Activated naive CD4-positive, alpha-beta T cell treated with anti-CD3 and anti-CD28 coated beads, Interleukin-2, amount 50 U/mL, for 24 hours (primary cell): ENCODE measurements around the gene KCNT2.

Experiments used
- H3K27ac Mint-ChIP-seq: one replicate; pipeline ENCODE4 v1.8.0; 2021; ENCODE audit warnings: mild to moderate bottlenecking, mixed read lengths
- H3K27me3 Mint-ChIP-seq: one replicate; pipeline ENCODE4 v1.8.0; 2021; ENCODE audit warnings: mixed read lengths
- H3K36me3 Mint-ChIP-seq: one replicate; pipeline ENCODE4 v1.8.0; 2021; ENCODE audit warnings: mixed read lengths
- H3K4me1 Mint-ChIP-seq: one replicate; pipeline ENCODE4 v1.8.0; 2021; ENCODE audit warnings: mixed read lengths
- H3K4me3 Mint-ChIP-seq: one replicate; pipeline ENCODE4 v1.8.0; 2021; ENCODE audit warnings: mild to moderate bottlenecking, mixed read lengths
- H3K9me3 Mint-ChIP-seq: one replicate; pipeline ENCODE4 v1.8.0; 2021; ENCODE audit warnings: mixed read lengths

KCNT2 gene

DNA sequence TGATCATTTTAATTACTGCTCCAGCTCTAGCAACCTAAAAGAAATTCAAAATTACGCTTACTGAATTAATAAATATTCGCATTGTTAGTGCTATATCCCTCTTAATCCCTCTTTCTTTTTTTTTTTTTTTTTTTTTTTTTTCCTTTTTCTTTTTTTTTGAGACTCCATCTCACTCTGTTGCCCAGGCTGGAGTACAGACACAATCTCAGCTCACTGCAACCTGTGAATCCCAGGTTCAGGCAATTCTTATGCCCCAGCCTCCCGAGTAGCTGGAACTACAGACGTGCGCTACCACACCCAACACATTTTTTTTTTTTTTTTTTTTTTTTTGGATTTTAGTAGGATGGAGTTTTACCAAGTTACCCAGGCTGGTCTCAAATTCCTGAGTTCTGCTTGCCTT, 157.1 kb downstream of the KCNT2 start:
- Mint-ChIP-seq H3K27ac (no peak overlapping the region), H3K9me3 (no peaks in the 10 kb centered on the region), H3K4me3 (no peak overlapping the region), H3K27me3 (no peaks in the 10 kb centered on the region), H3K36me3 (no peaks in the 10 kb centered on the region), H3K4me1 (no peaks in the 10 kb centered on the region)

GRCh38 chr1:196450143-196451095, 157.8 kb downstream of the KCNT2 start:
- no peak overlapping the region for H3K27ac Mint-ChIP-seq
- H3K4me1 Mint-ChIP-seq: no peaks in the 10 kb centered on the region
- no peaks in the 10 kb centered on the region for H3K27me3 Mint-ChIP-seq
- no peak overlapping the region for H3K4me3 Mint-ChIP-seq
- no peaks in the 10 kb centered on the region for H3K9me3 Mint-ChIP-seq
- no peaks in the 10 kb centered on the region for H3K36me3 Mint-ChIP-seq

- Mint-ChIP-seq H3K4me3 (no peak overlapping the region), H3K27ac (no peak overlapping the region), H3K9me3 (no peaks in the 10 kb centered on the region), H3K4me1 (no peaks in the 10 kb centered on the region), H3K27me3 (no peaks in the 10 kb centered on the region), H3K36me3 (no peaks in the 10 kb centered on the region)
These were observed 158.8 kb downstream of the KCNT2 start for GRCh38 chr1:196449460-196449859.

DNA sequence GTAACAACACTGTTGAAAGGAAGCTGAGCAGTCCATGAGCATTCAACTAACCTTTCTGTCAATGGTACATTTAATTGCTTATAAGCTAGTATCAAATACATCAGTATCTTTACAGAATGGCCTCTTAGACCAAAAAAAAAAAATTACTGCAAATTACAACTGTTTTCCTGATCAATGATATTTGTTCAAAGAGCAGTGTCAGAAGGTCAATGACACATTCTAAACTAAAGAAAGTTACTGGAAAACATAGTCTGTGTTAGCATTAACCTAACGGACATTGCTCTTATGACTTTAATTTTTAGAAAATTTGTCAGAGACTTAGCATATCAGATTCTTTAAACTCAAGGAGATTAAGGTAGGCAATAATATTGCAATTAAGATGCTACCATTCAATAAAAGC, 162.5 kb downstream of the KCNT2 start:
- H3K4me1 Mint-ChIP-seq: no peaks in the 10 kb centered on the region
- H3K36me3 Mint-ChIP-seq: no peaks in the 10 kb centered on the region
- no peak overlapping the region for H3K4me3 Mint-ChIP-seq
- H3K27me3 Mint-ChIP-seq: no peaks in the 10 kb centered on the region
- no peak overlapping the region for H3K27ac Mint-ChIP-seq
- no peaks in the 10 kb centered on the region for H3K9me3 Mint-ChIP-seq

DNA sequence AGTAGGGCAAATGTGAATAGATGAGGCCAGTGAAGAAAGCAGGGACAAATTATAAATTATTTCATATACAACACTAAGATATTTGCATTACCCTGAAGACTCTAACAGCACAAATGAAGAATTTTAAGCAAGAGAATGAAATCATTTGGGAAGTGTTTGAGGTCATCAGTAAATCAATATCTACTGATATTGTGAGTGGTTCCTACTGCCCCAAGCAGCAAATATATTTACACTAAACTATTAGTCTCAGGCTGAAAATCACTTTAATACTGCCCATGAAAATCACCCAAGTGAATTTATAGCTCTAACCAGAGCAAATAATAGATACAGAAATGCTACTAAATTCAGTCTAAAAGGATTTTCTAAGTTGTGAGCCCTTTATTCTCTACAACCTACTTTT, 163.6 kb downstream of the KCNT2 start:
- Mint-ChIP-seq H3K4me1 (no peaks in the 10 kb centered on the region), H3K27ac (no peak overlapping the region), H3K27me3 (no peaks in the 10 kb centered on the region), H3K36me3 (no peaks in the 10 kb centered on the region), H3K4me3 (no peak overlapping the region), H3K9me3 (no peaks in the 10 kb centered on the region)

- Mint-ChIP-seq H3K27ac (no peak overlapping the region), H3K27me3 (no peaks in the 10 kb centered on the region), H3K9me3 (no peaks in the 10 kb centered on the region), H3K36me3 (no peaks in the 10 kb centered on the region), H3K4me3 (no peak overlapping the region), H3K4me1 (no peaks in the 10 kb centered on the region)
These were observed 165.9 kb downstream of the KCNT2 start for GRCh38 chr1:196442366-196442765.

DNA sequence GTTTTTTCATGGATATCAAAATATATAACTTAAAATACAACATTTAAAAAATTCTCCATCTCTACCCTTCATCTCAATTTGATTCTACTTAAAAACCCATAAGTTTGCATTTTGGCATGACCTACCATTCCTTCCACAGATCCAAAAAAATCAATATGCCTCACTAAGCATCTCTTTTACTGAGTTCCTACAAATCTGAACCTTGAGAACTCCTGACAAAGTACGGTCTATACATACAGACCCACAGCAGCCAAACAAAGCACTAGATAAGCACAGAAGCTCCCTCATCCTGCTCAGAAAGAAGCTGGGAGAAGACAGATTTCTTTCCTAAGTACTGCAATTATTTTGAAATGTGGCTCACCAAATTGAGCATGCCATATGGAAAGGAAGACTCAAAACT, 167.5 kb downstream of the KCNT2 start:
- Mint-ChIP-seq H3K27ac (no peak overlapping the region), H3K36me3 (no peaks in the 10 kb centered on the region), H3K9me3 (no peaks in the 10 kb centered on the region), H3K4me3 (no peak overlapping the region), H3K27me3 (no peaks in the 10 kb centered on the region), H3K4me1 (no peaks in the 10 kb centered on the region)

GRCh38 chr1:196438329-196438728, 169.9 kb downstream of the KCNT2 start:
- Mint-ChIP-seq H3K27me3 (no peaks in the 10 kb centered on the region), H3K27ac (no peak overlapping the region), H3K36me3 (no peaks in the 10 kb centered on the region), H3K4me1 (no peaks in the 10 kb centered on the region), H3K9me3 (peaks cover 3% of the 10 kb centered on the region), H3K4me3 (no peak overlapping the region)

- H3K27me3 Mint-ChIP-seq: no peaks in the 10 kb centered on the region
- no peaks in the 10 kb centered on the region for H3K36me3 Mint-ChIP-seq
- H3K27ac Mint-ChIP-seq: no peak overlapping the region
- H3K4me3 Mint-ChIP-seq: no peak overlapping the region
- H3K4me1 Mint-ChIP-seq: no peaks in the 10 kb centered on the region
- peaks cover 3% of the 10 kb centered on the region for H3K9me3 Mint-ChIP-seq
These were observed 170.6 kb downstream of the KCNT2 start for GRCh38 chr1:196437671-196438070.

- Mint-ChIP-seq H3K27me3 (no peaks in the 10 kb centered on the region), H3K36me3 (no peaks in the 10 kb centered on the region), H3K27ac (no peak overlapping the region), H3K4me3 (no peak overlapping the region), H3K4me1 (no peaks in the 10 kb centered on the region), H3K9me3 (peaks cover 8% of the 10 kb centered on the region)
These were observed 175.2 kb downstream of the KCNT2 start for GRCh38 chr1:196433000-196433399.

- H3K27ac Mint-ChIP-seq: no peak overlapping the region
- H3K36me3 Mint-ChIP-seq: no peaks in the 10 kb centered on the region
- H3K4me3 Mint-ChIP-seq: no peak overlapping the region
- peaks cover 4% of the 10 kb centered on the region for H3K9me3 Mint-ChIP-seq
- H3K4me1 Mint-ChIP-seq: no peaks in the 10 kb centered on the region
- H3K27me3 Mint-ChIP-seq: no peaks in the 10 kb centered on the region
These were observed 180.1 kb downstream of the KCNT2 start for GRCh38 chr1:196427976-196428734.

DNA sequence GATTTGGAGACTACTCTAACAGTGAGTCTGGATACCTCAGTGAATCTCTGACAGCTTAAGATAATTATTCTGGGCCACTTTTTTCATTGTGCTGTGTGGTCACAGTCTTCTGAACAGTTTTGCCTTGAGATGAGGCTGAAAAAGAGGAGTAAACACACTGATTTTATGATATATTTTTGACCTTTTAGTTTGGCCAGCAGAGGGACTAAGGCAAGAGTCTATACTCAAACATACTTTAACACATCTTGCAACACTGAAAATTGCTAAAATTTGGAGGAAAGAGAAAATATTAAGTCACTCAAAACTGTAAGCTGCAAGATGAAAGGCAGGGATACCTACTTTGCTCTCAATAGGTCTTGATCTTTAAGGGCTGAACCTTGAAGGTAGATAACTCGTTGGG, 182.7 kb downstream of the KCNT2 start:
- no peak overlapping the region for H3K4me3 Mint-ChIP-seq
- no peaks in the 10 kb centered on the region for H3K9me3 Mint-ChIP-seq
- no peak overlapping the region for H3K27ac Mint-ChIP-seq
- no peaks in the 10 kb centered on the region for H3K27me3 Mint-ChIP-seq
- H3K36me3 Mint-ChIP-seq: no peaks in the 10 kb centered on the region
- no peaks in the 10 kb centered on the region for H3K4me1 Mint-ChIP-seq

DNA sequence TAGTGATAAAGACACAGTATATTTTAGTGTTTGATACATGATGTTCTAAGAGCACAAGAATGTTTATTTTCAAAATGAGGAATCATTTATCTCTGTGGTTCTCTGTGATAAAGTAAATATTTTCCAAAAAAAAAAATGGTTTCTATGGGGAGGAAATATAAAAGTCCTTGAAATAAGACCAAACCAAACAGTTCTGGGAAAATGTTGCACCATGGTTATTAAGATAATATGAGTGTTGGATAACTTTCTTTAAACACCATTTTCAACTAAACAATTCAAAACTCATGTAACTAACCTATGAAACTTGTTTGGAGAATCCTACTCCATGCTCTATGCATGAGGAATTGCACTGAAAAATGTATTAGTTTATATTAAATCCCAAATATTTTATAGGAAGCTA, 184.6 kb downstream of the KCNT2 start:
- Mint-ChIP-seq H3K36me3 (no peaks in the 10 kb centered on the region), H3K27ac (no peak overlapping the region), H3K4me3 (no peak overlapping the region), H3K27me3 (no peaks in the 10 kb centered on the region), H3K9me3 (no peaks in the 10 kb centered on the region), H3K4me1 (no peaks in the 10 kb centered on the region)

DNA sequence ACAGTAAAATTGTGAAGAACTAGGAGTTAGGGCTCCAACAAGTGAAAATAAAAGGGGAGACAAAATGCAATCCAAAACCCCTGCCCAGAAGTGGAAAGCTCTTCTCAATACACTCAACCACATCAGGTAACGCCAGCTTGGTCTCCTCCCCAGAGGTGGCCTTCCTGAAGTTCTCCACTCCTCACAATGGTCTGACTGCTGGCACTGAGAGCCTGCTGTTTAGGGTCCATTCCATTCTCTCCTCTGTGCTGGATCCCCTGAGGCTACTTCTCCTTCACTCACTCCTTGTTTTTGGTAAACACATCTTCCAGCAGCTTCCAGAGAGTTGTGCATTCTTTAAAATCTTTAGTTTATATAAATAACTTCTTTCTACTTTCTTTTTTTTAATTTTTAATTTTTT, 189.5 kb downstream of the KCNT2 start:
- H3K27me3 Mint-ChIP-seq: no peaks in the 10 kb centered on the region
- H3K36me3 Mint-ChIP-seq: no peaks in the 10 kb centered on the region
- no peaks in the 10 kb centered on the region for H3K9me3 Mint-ChIP-seq
- H3K27ac Mint-ChIP-seq: no peak overlapping the region
- H3K4me3 Mint-ChIP-seq: no peak overlapping the region
- H3K4me1 Mint-ChIP-seq: no peaks in the 10 kb centered on the region

DNA sequence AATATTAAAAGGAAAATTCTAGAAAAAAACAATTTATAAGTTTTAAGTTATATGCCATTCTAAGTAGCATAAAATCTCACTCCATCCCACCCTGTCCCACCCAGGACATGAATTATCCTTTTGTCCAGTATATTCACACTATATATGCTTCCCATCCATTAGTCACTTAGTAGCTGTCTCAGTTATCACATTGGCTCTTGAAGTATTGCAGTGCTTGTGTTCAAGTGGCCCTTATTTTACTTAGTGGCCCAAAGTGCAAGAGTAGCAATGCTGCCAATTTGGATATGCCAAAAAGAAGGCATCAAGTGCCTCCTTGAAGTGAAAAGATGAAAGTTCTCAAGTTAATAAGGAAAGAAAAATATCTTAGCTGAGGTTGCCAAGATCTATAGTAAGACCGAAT, 192.3 kb downstream of the KCNT2 start:
- Mint-ChIP-seq H3K9me3 (no peaks in the 10 kb centered on the region), H3K27me3 (no peaks in the 10 kb centered on the region), H3K36me3 (no peaks in the 10 kb centered on the region), H3K4me1 (no peaks in the 10 kb centered on the region), H3K27ac (no peak overlapping the region), H3K4me3 (no peak overlapping the region)

- H3K27me3 Mint-ChIP-seq: no peaks in the 10 kb centered on the region
- no peaks in the 10 kb centered on the region for H3K9me3 Mint-ChIP-seq
- H3K27ac Mint-ChIP-seq: no peak overlapping the region
- no peak overlapping the region for H3K4me3 Mint-ChIP-seq
- H3K36me3 Mint-ChIP-seq: no peaks in the 10 kb centered on the region
- no peaks in the 10 kb centered on the region for H3K4me1 Mint-ChIP-seq
These were observed 195.9 kb downstream of the KCNT2 start for GRCh38 chr1:196412326-196412725.
